ENCODE results near the gene CPLX3.

The CPLX3 gene

GRCh38 chr15:74826364-74826819, at the start of gene CPLX3:
Gene CPLX3, plus strand, starts transcription at chr15:74826627. Its CDS starts 77 bp downstream, at chr15:74826704.
- no peak within 1 kb of the TSS for H3K4me3 ChIP-seq (ENCODE audit: low read depth, low read length)
- TF ChIP-seq, protein P1, sequence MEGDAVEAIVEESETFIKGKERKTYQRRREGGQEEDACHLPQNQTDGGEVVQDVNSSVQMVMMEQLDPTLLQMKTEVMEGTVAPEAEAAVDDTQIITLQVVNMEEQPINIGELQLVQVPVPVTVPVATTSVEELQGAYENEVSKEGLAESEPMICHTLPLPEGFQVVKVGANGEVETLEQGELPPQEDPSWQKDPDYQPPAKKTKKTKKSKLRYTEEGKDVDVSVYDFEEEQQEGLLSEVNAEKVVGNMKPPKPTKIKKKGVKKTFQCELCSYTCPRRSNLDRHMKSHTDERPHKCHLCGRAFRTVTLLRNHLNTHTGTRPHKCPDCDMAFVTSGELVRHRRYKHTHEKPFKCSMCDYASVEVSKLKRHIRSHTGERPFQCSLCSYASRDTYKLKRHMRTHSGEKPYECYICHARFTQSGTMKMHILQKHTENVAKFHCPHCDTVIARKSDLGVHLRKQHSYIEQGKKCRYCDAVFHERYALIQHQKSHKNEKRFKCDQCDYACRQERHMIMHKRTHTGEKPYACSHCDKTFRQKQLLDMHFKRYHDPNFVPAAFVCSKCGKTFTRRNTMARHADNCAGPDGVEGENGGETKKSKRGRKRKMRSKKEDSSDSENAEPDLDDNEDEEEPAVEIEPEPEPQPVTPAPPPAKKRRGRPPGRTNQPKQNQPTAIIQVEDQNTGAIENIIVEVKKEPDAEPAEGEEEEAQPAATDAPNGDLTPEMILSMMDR (conservative IDR thresholded peaks at IDR 0.05; ENCODE audit: low read depth, low read length) = no peak
- DNase-seq (ENCODE audit: low read depth) = peak; percentile 6

GRCh38 chr15:74776821-74777768, 49.3 kb upstream of the CPLX3 start:
- H3K4me3 ChIP-seq (ENCODE audit: low read depth, low read length) = no peak overlapping the region
- peak; percentile 31 for DNase-seq (ENCODE audit: low read depth)
- TF ChIP-seq, protein P1 (conservative IDR thresholded peaks at IDR 0.05; ENCODE audit: low read depth, low read length) = no peak

DNA sequence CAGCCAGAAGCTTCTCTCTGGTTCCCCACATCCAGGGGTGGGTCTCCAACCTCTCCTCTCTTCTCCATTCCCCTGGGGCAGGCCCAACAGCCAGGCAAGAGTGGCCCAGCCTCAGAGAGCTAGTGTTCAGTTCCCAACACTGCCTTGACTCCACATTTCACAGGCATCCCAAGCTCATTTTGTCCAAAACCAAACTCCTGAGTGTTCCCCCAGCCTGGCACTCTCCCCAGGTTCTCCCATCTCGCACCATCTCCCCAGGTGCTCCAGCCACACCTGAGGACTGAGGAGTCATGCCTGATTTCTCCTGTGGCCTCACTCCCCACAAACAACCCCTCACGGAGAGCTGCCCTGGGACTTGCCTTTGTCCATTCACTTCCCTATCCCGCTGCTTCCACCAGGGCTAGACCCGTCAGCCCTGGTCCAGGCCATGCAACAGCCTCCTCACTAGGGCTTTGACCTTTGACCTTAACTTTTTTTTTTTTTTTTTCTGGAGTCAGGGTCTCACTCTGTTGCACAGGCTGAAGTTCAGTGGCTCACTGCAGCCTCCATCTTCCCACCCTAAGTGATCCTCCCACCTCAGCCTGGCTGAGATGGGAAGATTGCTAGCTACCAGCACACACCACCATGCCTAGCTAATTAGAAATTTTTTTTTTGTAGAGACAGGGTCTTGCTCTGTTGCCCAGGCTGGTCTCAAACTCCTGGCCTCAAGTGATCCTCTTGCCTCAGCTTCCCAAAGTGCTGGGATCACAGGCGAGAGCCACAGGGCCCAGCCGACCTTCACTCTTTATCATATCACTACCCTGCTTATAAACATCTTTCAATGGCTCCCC, 48.4 kb upstream of the CPLX3 start:
- TF ChIP-seq, protein P1 (conservative IDR thresholded peaks at IDR 0.05; ENCODE audit: low read depth, low read length) = no peak
- H3K4me3 ChIP-seq (ENCODE audit: low read depth, low read length) = no peak overlapping the region
- DNase-seq (ENCODE audit: low read depth) = no peak

DNA sequence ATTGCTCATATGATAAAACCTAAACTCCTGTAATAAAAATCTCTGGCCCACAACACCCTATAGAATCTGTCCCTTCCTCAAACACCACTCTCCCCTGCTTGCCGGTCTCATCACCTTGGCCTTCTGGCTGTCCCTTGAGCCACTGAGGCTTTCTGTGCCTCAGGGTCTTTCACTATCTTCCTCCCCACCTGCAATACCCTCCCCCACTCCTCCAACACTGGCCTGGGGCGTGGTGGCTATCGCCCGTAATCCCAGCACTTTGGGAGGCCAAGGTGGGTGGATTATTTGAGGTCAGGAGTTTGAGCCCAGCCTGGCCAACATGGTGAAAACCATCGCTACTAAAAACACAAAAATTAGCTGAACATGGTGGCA, 47.8 kb upstream of the CPLX3 start:
- no peak for DNase-seq (ENCODE audit: low read depth)
- no peak overlapping the region for H3K4me3 ChIP-seq (ENCODE audit: low read depth, low read length)
- TF ChIP-seq, protein P1 (conservative IDR thresholded peaks at IDR 0.05; ENCODE audit: low read depth, low read length) = no peak

DNA sequence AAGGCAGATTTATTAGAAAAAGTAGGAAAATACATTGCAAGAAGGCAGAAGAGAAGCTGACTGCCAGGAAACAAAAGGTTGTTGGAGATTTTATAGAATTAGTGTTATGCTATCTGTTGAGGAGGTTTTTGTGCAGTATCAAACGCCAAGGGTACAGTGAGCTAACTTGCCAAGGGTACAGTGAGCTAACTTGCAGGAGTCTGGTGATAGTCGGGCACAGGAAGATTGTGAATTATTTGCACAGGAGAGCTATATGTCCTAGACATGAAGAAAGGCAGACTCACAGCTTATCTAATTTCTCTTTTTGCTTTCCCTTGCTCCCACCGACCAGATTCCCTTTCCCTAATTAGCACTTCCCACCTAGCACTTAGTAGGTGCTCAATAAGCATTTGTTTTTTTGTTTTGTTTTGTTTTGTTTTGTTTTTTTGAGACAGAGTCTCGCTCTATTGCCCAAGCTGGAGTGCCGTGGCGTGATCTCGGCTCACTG, 47.2 kb upstream of the CPLX3 start:
- no peak overlapping the region for H3K4me3 ChIP-seq (ENCODE audit: low read depth, low read length)
- DNase-seq (ENCODE audit: low read depth) = no peak
- TF ChIP-seq, protein P1 (conservative IDR thresholded peaks at IDR 0.05; ENCODE audit: low read depth, low read length) = no peak

- DNase-seq (ENCODE audit: low read depth) = peak; percentile 43
- no peak overlapping the region for H3K4me3 ChIP-seq (ENCODE audit: low read depth, low read length)
- TF ChIP-seq, protein P1 (conservative IDR thresholded peaks at IDR 0.05; ENCODE audit: low read depth, low read length) = no peak
Measured at GRCh38 chr15:74780523-74781430, 45.6 kb upstream of the CPLX3 start.

Data from choroid plexus epithelial cell (primary cell).